ENCODE measurements around the gene CDC42EP1.
A peak's percentile ranks its signal among the peaks of the same experiment; 100 is the strongest.

The CDC42EP1 gene

GRCh38 chr22:37561212-37562048, 1.1 kb downstream of the CDC42EP1 start:
- peak; percentile 78 for DNase-seq

- DNase-seq, result no peak
These were observed 2.0 kb downstream of the CDC42EP1 start for GRCh38 chr22:37562049-37562875.

- DNase-seq, result no peak
These were observed 3.1 kb downstream of the CDC42EP1 start for GRCh38 chr22:37563153-37564081.

GRCh38 chr22:37564111-37564711, 3.9 kb downstream of the CDC42EP1 start:
- DNase-seq, result no peak

- DNase-seq, result no peak
These were observed 5.5 kb downstream of the CDC42EP1 start for GRCh38 chr22:37565830-37566229.

GRCh38 chr22:37566329-37566837, 6.1 kb downstream of the CDC42EP1 start:
- peak; percentile 59 for DNase-seq

- peak; percentile 98 for DNase-seq
These were observed 6.9 kb downstream of the CDC42EP1 start for GRCh38 chr22:37566903-37567798.

- no peak for DNase-seq
These were observed 7.7 kb downstream of the CDC42EP1 start for GRCh38 chr22:37568012-37568411.

- DNase-seq, result no peak
These were observed 8.2 kb downstream of the CDC42EP1 start for GRCh38 chr22:37568448-37569008.

GRCh38 chr22:37569009-37569920, 9.0 kb downstream of the CDC42EP1 start:
- no peak for DNase-seq

GRCh38 chr22:37569921-37570660, 9.8 kb downstream of the CDC42EP1 start:
- DNase-seq, result no peak

GRCh38 chr22:37570661-37570976, 10.3 kb downstream of the CDC42EP1 start:
- no peak for DNase-seq

- DNase-seq, result no peak
These were observed 11.1 kb downstream of the CDC42EP1 start for GRCh38 chr22:37571258-37571991.

- no peak for DNase-seq
These were observed 11.7 kb downstream of the CDC42EP1 start for GRCh38 chr22:37571992-37572373.

- DNase-seq, result no peak
These were observed 15.3 kb downstream of the CDC42EP1 start for GRCh38 chr22:37575490-37576003.

GRCh38 chr22:37578002-37578401, 17.7 kb downstream of the CDC42EP1 start:
- DNase-seq, result no peak

- DNase-seq, result no peak
These were observed 21.2 kb downstream of the CDC42EP1 start for GRCh38 chr22:37581504-37581903.

- DNase-seq, result no peak
These were observed 22.2 kb downstream of the CDC42EP1 start for GRCh38 chr22:37582526-37582925.

All from activated CD4-positive, CD25-positive, alpha-beta regulatory T cell treated with anti-CD3 and anti-CD28 coated beads, Interleukin-2, amount 50 U/mL, for 72 hours (primary cell).